Parathyroid adenoma (tissue), 2 donors: Measurements from ENCODE around the gene ERICH2.
A peak's percentile ranks its signal among the peaks of the same experiment; 100 is the strongest.

Experiments
- H2AFZ ChIP-seq: fragments of 300-600 bp; sonication (generic); one replicate; pipeline ENCODE4 v1.7.0; 2017; ENCODE audit warnings: antibody characterized with exemption, mild to moderate bottlenecking
- H3K27ac ChIP-seq: fragments of 300-600 bp; sonication (generic); one replicate; pipeline ENCODE4 v1.7.0; 2017
- H3K27me3 ChIP-seq: fragments of 300-600 bp; sonication (generic); one replicate; pipeline ENCODE4 v1.7.0; 2017; ENCODE audit warnings: low read length; ENCODE audit not compliant: control insufficient read depth, insufficient read depth
- H3K36me3 ChIP-seq: fragments of 300-600 bp; sonication (generic); one replicate; pipeline ENCODE4 v1.7.0; 2017; ENCODE audit warnings: low read length; ENCODE audit not compliant: control insufficient read depth, insufficient read depth
- H3K4me1 ChIP-seq: fragments of 300-600 bp; sonication (generic); one replicate; pipeline ENCODE4 v1.7.0; 2017; ENCODE audit warnings: control low read depth
- H3K4me2 ChIP-seq: fragments of 300-600 bp; sonication (generic); one replicate; pipeline ENCODE4 v1.7.0; 2017; ENCODE audit warnings: low read length
- H3K4me3 ChIP-seq: fragments of 300-600 bp; sonication (generic); one replicate; pipeline ENCODE4 v1.7.0; 2017; ENCODE audit warnings: low read depth, low read length
- H3K79me2 ChIP-seq: fragments of 300-600 bp; sonication (generic); one replicate; pipeline ENCODE4 v1.7.0; 2017; ENCODE audit warnings: control low read depth
- H3K9ac ChIP-seq: fragments of 300-600 bp; sonication (generic); one replicate; pipeline ENCODE4 v1.7.0; 2017; ENCODE audit warnings: mild to moderate bottlenecking
- H3K9me3 ChIP-seq: fragments of 300-600 bp; sonication (generic); one replicate; pipeline ENCODE4 v1.7.0; 2017; ENCODE audit warnings: low read length; ENCODE audit not compliant: control insufficient read depth
- TF ChIP-seq, protein P1 (sequence below): fragments of 300-600 bp; sonication (generic); IDR thresholded peaks from one replicate; pipeline ENCODE4 v1.7.0; 2017; ENCODE audit warnings: antibody characterized with exemption, mild to moderate bottlenecking
- donor health status: primary hyperparathyroidism.

ERICH2 gene

DNA sequence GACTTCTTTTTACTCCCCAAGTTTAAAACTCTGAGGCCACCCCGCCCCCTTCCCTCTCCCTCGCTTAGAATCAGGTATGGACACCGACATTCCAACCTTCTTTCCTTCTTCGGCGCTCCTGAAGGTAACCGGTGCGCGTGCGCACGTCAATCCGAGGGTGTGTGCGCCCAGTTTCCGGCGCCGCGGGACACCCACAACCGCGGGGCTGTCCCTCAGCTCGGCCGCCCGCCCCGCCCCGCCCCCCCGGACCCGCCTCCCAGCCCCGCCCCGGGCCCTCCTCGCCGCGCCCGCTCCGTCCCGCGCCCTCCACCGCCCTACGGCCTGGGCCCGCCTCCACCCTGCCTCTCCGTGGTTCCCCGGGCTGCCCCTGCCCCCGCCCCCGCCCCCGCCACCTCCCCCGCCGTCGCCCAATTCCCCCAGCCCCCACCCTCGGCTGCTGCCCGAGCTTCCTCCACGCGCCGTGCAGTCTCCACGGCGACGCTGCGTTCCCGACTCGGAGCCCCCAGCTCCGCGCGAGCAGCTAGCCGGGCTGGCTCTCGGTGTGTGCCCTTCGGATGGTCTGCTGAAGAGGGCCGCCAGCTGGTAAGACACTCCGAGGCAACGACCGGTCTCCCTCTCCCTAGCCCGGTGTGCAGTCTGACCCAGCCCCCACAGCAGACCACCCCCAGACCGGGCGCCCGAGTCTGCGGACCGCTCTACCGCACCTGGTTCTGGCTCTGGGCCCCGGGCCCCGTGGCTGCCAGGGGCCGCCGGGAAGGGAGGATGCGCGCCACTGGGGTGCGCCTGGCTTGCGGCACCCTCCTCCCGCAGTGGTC, 635 bp downstream of the ERICH2 start:
- H3K9ac ChIP-seq = peak overlapping the region; percentile 88
- H3K27ac ChIP-seq = peak overlapping the region; percentile 89
- no peaks in the 10 kb centered on the region for H3K9me3 ChIP-seq
- TF ChIP-seq, protein P1, sequence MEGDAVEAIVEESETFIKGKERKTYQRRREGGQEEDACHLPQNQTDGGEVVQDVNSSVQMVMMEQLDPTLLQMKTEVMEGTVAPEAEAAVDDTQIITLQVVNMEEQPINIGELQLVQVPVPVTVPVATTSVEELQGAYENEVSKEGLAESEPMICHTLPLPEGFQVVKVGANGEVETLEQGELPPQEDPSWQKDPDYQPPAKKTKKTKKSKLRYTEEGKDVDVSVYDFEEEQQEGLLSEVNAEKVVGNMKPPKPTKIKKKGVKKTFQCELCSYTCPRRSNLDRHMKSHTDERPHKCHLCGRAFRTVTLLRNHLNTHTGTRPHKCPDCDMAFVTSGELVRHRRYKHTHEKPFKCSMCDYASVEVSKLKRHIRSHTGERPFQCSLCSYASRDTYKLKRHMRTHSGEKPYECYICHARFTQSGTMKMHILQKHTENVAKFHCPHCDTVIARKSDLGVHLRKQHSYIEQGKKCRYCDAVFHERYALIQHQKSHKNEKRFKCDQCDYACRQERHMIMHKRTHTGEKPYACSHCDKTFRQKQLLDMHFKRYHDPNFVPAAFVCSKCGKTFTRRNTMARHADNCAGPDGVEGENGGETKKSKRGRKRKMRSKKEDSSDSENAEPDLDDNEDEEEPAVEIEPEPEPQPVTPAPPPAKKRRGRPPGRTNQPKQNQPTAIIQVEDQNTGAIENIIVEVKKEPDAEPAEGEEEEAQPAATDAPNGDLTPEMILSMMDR = no peak
- peak overlapping the region; percentile 98 for H2AFZ ChIP-seq
- no peaks in the 10 kb centered on the region for H3K79me2 ChIP-seq
- H3K4me1 ChIP-seq = no peaks in the 10 kb centered on the region
- H3K4me2 ChIP-seq = peak overlapping the region; percentile 98
- H3K36me3 ChIP-seq = no peaks in the 10 kb centered on the region
- peak overlapping the region; percentile 99 for H3K4me3 ChIP-seq
- H3K27me3 ChIP-seq = no peaks in the 10 kb centered on the region

DNA sequence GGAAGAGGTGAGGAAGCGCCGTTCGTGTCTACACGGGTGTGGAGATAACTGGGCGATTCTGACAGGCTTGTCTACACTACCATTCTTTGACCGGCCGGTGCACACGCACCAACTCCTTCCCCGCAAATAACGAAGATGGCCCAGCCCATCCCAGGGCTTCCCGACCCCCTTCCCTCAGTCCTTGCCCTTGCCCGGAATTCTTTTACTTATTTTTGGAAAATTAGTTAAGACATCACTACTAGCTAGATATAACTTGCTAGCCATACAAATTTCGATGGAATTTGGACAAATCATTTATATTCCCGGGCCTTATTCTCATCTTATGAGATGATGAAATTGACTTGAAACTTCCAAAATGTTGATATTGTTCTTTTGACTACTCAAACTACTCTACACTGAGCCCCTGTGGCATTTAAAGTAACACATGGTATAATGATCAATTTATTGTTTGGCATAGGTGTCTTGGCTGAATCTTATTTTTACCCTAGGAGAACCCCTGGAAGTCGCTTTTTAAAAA, 1.3 kb downstream of the ERICH2 start:
- Histone ChIP-seq H3K4me2 (peak overlapping the region; percentile 77), H3K9me3 (no peaks in the 10 kb centered on the region), H3K79me2 (no peaks in the 10 kb centered on the region), H3K27ac (peak overlapping the region; percentile 81), H3K4me3 (peak overlapping the region; percentile 73), H2AFZ (peak overlapping the region; percentile 96), H3K9ac (no peak overlapping the region), H3K36me3 (no peaks in the 10 kb centered on the region), H3K27me3 (no peaks in the 10 kb centered on the region), H3K4me1 (no peaks in the 10 kb centered on the region)
- TF ChIP-seq, protein P1 = peak; percentile 13

DNA sequence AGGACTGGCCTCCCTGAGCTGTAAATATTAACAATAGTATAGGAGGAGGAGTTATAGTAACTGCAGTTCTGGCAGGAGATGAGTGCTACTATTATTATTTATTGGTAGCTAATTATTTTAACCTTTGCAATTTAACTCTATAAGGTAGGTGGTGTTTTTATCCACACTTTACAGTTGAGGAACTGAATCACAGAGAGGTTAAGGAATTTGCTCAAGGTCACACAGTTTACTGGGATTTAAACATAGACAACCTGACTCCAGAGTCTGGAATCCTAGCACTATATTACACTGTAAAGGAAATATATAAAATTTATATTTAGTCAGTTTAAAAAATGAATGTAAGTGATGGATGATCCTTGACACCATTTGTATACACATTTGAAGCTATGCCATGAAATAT, 2.1 kb downstream of the ERICH2 start:
- TF ChIP-seq, protein P1 = no peak
- H3K9ac ChIP-seq = no peak overlapping the region
- H3K36me3 ChIP-seq = no peaks in the 10 kb centered on the region
- no peaks in the 10 kb centered on the region for H3K79me2 ChIP-seq
- H2AFZ ChIP-seq = no peak overlapping the region
- H3K27ac ChIP-seq = no peak overlapping the region
- H3K9me3 ChIP-seq = no peaks in the 10 kb centered on the region
- no peaks in the 10 kb centered on the region for H3K27me3 ChIP-seq
- no peak overlapping the region for H3K4me3 ChIP-seq
- no peaks in the 10 kb centered on the region for H3K4me1 ChIP-seq
- H3K4me2 ChIP-seq = no peak overlapping the region

DNA sequence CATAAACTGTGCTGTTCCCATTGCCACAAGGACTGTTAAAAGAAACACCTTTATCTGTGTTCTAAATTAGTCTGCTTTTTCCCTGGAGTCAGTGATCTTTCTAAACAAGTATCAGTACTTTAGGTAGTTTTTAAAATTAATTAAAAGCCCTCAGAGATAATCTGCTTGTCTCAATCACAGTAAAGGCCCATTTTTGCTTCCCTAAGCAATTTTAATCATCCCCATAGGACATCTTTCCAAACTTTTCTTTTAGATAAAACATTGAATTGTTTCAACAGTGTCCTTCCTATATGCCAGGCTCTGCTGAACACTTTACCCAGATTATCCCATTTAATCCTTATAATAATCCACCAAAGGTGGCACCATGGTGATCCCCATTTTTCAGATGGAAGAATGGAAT, 3.9 kb downstream of the ERICH2 start:
- H3K36me3 ChIP-seq = no peaks in the 10 kb centered on the region
- no peak overlapping the region for H3K27ac ChIP-seq
- H3K27me3 ChIP-seq = no peaks in the 10 kb centered on the region
- no peaks in the 10 kb centered on the region for H3K4me1 ChIP-seq
- TF ChIP-seq, protein P1 = no peak
- H3K9ac ChIP-seq = no peak overlapping the region
- H3K4me3 ChIP-seq = no peak overlapping the region
- H3K79me2 ChIP-seq = no peaks in the 10 kb centered on the region
- no peak overlapping the region for H3K4me2 ChIP-seq
- no peaks in the 10 kb centered on the region for H3K9me3 ChIP-seq
- no peak overlapping the region for H2AFZ ChIP-seq
